Hepatic stellate cell (primary cell): ENCODE results near the gene PRDM16.

ENCODE experiments used
- DNase-seq: peaks from one replicate; pipeline ENCODE4 v3.0.0; 2011; ENCODE audit warnings: low spot score

The PRDM16 gene

DNA sequence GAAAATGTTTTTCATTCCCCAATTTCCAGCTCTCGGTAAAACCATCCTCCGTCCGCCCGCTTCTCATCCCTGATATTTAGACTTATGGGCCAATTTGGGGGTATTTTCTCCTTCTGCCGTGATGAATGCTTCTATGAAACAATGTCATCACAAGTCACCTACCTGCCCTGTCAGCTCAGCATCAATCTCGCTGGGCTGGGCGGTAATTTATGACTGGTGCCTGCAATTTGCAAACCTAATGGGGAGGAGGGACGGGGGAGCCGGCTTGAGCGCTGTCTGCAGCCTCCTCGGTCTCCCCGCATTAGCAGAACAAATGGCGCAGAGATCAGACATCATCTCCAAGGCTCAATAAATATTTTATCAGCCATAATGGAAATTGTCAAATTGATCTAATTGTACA is 72.1 kb downstream of the PRDM16 start:
- DNase-seq = no peak

DNA sequence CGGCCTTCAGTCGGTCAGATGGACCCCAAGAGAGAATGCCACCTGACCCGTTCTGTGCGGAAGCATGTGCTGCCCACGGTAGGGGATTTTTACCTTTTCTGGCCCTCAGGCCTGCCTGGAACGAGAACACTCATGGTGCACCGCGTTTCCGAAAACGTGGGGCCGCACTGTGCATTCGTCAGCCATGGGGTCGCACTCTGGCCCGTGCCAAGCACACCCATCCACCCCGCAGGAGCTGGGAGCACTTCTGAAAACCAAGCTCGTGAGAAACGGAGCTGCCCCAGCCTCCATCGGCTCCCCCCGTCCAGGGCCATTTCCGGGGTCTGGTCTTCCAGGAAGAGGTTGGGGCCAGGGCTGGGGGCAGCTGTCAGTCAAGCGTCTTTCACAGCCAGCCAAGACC is 72.8 kb downstream of the PRDM16 start:
- no peak for DNase-seq

DNA sequence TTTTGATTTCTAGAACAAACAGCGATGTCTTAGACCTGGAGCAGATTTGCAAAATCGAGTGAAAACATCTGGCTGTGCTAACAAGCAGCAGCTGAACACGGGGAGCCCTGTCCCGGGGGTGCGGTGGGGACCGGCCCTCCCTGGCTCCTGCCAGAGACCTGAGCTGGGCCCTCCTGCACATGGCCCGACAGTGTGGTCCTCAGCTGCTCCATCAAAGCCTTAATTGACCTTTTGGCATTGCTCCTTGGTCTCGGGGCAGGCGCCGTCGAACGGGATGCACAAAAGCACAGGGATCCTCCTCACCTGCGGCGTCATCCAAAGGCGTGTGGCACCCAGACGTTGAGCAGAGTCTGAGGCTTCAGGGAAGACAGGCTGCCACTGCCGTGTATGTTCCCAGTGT is 73.2 kb downstream of the PRDM16 start:
- no peak for DNase-seq

DNA sequence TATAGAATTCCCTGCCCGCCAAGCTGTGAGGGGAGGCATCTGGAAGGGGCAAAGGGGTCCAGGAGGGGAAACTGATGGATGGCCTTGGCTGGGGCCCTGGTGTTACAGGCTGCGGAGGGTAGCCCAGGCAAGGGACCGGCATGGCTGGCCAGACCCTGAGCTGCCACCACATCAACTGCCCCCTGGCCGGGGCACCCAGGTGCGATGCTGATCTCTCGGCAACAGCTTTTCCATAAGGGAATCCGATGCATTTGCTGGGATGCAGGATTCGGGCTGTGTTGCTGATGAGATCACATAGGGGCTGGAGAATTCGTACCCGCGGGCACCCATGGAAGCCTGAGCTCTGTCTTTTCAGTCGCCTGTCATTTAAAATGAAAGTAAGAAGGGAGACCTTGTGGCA is 73.7 kb downstream of the PRDM16 start:
- DNase-seq = no peak

DNA sequence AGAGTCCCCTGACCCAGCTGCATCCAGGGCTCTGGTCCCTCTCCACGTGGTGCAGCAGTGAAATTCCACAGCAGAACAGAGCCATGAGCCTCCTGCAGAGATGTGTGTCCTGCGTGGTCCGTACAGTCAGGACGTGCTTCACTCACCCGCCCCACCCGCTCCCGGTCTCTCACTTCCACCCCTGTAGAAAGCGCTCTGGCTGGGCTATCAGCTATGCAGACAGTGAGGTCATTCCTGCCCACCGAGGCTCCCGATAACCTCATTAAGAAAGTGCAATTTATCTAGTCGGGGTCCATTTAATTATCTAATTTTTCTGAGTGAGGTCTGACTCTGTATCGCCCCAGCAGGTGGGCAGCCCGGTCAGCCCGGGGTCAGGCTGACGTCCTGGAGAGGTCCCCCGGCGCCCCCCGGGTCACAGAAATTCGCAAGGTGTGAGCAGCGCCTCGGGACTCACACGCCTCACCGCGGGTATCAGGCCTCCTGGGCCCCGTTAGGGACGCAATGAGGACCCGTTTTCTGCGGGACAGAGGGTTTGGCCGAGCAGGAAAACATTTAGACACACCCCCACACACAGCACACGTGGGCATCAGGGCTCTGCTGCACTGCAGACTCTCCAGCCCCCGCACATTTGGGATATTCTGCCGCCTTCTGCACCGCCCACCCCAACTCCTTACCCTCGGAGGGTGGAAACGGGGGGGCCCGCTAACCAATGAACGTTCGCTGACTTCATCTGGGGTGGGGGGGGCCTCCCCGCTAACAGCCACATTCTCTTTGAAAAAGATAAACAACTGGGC is 76.7 kb downstream of the PRDM16 start:
- DNase-seq = peak; percentile 64

DNA sequence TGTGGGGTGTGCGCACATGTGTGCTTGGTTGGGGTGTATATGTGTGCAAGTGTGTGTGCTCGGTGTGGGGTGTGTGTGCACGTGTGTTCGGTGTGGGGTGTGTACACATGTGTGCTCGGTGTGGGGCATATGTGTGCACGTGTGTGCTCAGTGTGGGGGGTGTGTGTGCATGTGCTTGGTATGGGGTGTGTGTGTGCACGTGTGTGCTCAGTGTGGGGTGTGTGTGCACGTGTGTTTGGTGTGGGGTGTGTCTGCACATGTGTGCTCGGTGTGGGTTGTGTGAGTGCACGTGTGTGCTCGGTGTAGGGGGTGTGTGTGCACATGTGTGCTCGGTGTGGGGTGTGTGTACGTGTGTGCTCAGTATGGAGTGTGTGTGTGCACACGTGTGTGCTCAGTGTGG is 77.5 kb downstream of the PRDM16 start:
- DNase-seq = no peak

DNA sequence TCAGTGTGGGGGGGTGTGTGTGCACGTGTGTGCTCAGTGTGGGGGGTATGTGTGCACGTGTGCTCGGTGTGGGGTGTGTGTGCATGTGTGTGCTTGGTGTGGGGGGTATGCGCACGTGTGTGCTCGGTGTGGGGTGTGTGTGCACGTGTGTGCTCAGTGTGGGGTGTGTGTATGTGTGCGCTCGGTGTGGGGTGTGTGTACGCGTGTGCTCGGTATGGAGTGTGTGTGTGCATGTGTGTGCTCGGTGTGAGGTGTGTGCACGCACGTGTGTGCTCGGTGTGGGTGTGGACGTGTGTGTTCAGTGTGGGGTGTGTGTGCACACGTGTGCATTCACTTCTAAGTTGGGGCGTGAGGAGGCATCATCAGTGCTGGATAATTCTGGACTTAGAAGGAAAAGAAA is 77.9 kb downstream of the PRDM16 start:
- no peak for DNase-seq

DNA sequence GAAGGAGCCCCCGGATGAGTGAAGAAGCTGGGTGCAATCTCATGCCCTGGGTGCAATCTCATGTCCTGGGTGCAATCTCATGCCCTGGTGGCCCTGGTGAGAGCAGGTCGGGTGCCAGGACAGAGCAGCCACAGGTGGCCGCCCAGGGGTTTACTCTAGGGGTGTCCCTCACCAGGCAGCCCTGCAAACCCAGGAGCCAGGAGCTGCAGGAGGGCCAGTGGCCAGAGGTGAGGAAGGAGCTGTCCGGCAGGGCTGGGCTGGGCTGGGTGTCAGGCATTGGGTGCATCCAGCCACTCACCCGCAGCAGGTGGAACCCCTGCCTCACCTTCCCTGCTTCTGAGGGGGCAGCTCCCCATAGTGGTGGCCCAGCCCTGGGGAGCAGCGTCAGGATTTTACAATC is 79.2 kb downstream of the PRDM16 start:
- no peak for DNase-seq

DNA sequence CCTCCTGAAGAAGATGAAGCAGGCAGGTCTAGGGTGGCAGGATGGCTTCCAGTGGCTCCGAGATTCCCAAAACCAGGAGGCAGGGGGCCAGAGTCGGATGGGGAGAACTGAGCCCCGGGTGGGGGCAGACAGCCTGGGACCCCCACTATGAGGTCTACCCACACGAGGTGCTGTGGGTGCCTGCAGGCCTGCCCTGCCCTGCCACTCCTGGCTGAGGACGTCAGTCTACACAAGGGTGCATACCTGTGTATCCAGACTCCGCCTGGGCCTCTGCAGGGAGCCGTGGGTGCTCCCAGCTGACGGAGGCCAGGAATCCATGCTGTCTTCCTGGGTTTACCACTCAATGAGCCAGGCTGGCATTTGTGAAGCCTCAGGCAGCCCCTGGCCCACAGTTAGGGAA is 80.3 kb downstream of the PRDM16 start:
- DNase-seq = no peak

DNA sequence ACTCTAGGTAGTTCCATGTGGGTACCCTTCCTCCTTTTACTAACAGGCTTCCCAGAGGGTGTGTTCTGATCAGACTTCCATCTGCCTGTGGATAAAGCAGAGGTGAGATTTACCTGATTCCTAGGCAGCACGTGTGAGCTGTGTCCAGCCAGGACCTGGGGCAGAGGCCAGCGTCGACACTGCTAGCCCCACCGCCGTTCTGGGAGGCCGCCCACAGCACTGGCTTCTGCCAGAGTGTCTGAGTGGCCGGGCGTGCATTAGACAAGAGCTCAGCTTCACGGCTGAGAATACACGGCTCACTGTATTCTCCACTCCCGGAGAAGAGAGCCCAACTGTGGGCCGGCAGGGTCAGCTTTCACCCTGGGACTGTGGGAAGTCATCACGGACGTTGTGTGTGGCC is 82.5 kb downstream of the PRDM16 start:
- DNase-seq = no peak

DNA sequence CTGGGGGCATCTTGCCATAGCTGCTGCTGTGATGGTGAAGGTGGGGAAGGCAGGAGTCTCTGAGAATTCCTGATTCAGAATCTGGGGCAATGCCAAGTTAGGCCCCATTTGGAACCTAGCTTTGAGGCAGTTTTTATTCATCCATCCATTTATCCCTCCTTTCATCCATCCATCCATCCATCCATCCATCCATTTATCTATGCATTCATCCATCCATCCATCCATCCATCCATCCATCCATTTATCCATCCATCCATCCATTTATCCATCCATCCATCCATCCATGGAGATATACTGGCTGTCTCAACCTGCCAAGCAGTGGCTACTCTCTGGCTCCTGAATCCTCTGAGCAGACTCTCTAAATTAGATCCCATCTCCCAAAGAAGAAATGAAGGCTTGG is 83.1 kb downstream of the PRDM16 start:
- no peak for DNase-seq

DNA sequence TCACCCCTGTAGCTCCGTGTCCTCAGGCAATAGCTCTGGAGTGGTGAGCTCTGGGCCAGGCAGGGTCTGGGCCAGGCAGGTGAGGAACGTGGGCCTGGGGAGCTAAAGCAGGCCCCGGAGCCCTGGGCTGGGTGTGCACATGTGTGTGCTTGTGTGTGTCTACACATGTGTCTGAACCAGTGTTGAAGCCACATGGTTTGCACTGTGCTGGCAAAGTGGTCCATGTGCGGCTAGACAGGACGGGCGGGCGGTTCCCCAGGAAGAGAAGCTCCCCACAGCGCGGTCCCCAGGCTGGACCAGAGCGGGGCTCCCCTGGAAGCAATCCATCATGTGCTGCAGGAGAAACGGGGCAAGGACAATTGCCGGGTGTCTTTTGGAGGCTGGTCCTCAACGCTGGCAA is 84.2 kb downstream of the PRDM16 start:
- no peak for DNase-seq

DNA sequence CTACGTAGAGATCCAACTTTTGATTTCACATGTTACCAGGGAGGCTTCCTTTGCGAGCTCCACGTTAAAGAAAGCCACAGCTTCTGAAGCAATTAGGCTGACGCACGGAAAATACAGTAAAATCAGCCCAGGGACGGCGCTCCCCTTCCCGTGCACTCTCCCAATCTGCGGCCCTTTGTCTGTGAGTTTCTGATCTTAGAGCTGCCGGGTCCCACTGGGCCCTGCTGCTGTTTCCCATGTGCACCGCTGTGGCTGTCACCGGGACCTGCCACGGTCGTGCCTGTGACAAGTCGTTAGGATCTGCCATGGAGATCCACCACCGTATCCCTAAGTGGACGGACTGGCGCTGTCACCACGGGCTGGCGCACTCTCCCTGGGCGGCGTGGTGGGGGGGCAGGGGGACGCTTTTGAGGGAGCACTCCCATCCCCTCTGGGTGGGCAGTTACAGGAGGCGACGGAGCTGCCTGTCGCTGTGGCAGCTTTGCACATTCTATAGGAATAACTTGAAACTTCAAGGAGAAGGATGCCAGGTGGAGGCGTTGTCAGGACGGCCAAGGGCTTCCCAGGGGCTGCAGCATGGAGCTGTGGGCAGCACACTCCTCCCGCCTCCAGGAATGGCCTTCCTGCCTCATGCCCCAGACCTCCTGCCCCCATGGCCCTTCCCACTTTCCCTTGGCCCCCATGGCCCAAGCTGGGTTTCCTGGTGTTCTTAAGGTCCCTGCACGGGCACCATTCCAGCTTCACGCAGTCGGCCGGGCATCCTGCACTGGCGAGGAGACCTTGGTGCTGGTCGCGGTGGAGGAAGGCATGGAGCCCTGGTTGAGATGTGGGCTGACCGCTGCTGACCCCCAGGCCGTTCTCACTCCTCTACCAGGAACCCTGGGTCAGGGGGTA is 85.1 kb downstream of the PRDM16 start:
- DNase-seq = no peak

DNA sequence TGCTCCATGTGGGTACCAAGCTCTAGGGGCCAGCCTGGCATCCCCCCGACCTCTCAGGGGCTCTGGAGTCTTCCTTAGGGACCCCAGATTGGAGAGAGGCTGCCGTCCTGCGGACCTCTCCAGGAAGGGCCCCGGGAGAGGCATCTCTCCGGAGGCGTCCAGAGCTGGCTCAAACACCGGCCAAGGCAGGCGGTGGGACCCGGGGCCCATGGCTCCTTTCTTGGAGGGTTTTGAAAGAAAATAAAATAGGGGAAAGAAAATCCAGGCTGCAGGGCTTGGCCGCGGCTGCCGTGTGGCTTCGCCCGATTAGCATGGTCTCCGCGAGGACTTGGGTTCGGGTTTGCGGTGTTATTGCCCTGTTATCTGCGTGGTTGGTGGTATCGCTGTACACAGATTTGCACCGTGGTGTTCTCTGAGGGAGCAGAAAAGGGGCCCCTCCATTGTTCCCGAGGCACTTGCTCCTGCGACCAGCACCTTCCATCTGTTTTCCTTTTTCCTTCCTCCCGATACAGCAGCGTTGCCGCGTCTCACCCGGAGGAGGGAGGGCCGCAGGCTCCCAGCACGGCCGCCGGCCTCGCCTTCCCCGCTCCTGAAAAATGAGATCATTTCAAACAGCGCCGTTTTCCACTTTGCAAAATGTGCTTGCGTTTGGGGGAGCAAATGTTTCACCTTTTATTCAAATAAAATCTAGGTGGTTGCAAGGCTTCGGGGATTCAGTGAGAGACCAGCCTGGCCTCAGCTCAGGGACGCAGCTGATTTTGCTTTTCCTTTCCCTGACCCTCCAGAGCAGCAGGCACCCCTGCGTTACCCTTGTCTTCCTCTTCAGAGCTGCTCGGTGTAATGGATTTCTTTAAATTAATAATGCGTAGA is 86.3 kb downstream of the PRDM16 start:
- DNase-seq = no peak

DNA sequence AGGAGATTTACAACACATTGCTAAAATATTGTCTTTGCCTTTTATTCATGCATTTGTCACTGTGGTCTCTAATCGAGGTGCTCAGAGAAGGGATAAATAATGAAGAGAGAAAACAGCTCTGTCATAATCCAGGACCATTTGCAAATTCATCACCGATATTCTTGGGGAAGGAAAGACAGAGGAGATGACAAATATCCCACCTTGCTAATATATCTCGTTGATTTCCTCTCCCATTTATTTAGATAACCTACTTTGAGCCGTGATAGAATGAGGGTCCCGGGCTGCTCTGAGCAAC is 86.9 kb downstream of the PRDM16 start:
- no peak for DNase-seq

DNA sequence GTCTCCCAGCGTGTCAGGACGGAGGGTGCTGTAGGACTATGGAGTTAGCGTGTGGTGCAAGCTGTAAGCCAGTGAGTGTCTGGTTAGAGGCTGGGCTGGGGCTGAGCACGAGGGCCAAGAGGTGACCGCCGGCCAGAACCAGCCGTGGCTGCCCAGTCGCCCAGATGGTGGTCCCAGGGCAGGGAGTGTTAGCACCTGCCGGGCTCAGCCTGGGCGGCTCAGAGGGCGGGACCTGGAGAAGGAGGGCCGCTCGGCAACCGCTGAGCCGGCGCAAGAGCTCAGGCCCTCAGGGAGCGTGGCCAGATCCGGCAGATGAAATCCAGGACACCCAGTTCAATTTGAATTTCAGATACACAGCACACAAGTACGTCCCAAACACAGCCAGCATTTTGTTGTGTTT is 87.9 kb downstream of the PRDM16 start:
- DNase-seq = no peak

DNA sequence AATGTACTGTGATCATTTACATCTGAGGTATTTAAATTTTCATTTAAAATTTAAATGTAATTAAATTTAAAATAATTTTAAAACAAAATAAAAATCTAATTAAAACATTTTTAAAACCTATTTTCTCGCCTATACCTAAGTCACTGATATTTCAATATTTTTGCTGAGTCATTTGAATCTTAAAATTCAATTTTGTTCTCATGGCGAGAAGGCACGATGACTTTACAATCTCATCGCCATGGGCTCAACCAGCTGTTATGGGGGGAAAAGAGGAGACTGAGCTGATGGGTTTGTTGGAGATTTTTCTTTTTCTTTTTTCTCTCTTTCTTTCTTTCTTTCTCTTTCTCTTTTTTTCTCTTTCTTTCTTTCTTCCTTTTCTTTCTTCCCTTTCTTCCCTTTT is 89.3 kb downstream of the PRDM16 start:
- DNase-seq = no peak

DNA sequence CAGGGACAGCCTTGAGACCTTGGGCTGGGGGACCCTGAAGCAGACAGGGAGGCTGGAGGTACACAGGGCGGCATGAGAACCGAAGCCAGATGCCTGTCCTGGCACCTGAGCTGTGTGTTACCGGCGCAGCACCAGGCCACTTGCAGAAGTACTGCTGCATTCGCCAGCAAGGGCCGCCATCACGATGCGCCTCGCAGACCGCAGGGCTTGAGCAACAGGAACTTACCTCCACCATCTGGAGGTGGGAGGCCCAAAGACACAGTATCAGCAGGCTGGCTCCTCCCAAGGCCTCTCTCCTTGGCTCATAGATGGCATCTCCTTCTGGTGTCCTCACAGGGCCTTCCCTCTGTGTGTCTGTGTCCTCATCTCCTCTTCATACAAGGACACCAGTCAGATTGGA is 90.1 kb downstream of the PRDM16 start:
- no peak for DNase-seq

DNA sequence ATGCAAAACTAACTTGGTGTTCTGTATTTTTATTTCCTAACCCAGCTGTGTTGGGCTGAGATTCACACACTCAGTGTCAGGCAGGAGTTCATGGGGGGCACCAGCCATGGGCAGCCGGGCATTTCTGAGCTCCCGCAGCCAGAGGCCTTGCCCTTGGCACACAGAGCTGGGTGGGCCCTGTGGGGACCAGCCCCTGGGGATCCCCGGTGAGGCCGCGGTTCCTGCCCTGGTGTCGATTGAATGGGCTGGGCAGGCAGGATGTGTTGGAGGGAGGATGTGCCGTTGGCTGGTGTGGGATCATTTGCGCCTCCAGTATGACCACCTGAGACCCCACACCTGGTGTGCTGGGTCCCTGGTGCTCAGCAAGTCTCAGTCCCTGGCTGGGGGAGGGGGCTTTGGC is 91.0 kb downstream of the PRDM16 start:
- DNase-seq = no peak

DNA sequence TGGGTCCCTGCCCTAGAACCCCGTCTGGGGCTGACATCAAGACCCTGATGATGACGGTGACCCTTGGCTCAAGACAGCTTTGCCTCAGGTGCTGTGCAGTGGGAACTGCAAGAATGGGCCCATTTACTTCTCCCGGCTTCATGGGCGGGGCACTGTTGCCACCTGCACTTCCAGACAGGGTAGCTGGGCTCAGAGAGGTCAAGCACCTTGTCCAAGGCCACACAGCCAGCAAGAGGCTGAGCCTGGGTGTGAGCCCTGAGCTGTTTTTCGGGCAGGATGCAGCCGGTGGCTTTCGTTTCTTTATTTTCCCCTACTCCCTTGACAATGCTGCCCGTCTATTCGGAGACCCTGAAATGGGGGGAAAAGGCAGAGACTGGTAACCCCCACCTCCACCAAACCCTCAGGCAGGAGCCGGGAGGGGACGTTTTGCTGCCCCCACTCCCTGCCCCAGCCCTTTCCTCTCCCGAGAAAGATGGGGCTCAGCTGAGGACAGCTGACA is 91.7 kb downstream of the PRDM16 start:
- DNase-seq = no peak

DNA sequence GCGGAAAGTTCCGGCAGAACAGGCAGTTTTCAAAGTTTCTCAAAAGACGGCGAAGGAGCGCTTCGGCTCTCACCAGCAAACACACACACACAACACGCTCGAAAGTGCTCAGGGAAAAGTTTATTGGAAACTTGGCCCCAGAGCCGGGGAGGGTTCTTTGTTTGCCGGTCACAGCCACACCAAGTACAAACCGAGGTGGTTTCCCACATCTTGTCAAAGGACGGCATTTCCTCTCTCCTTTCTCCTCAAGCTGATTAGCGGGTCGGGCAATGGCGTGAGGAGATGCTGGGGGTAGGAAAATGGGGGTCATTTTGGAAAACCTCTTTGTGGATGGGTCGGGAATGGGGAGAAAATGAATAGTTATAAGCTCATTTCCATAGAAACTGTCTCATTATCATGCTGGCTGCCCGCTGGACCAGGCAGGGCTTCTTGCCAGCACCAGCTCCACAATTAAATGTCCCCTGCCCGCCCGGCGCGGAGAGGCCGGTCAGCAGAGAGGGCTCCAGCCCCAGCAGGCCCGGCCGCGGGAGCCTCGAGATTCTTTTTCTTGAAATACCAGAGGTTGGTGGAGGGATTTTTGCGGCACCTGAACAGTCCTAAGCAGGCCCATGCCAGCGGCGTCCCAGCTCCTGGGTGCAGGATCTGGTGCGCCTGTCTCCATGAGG is 92.3 kb downstream of the PRDM16 start:
- no peak for DNase-seq

DNA sequence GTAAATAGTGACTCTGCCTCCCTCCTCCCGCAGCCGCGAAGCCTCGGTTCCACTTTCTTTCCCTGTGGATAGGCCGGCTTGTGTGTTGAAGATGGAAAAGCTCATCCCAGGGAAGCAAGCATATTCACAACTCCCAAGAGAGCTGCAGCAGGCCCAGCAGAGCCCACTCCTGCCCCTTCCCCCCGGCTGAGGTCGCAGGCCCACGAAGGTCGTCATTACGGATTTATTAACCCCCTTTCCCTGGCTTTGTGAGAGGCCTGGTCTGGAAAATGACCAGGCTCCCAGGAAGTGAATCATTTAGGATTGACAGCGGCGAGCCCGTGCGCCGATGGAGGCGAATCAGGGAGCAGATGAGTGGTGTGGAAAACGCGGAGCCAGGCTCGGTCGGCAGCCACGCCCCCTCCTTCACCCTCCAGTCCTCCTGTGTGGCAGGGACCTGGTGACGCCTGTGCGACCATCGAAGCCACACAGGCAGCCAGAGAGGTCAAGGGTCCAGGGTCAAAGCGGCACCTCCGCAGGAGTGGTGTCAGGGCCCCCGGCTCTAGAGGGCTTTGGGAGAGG is 93.4 kb downstream of the PRDM16 start:
- DNase-seq = peak; percentile 98
